Muscle of leg (tissue), 11 donors: ENCODE measurements around the gene OTUD1. TPM values are rescaled to one million over a fixed set of nuclear protein-coding genes. Genes with fewer than 3 reads are reported as not detected.

Experiments used
- DNase-seq: peaks from one replicate; pipeline ENCODE4 v3.0.0; 2013
- H3K27ac ChIP-seq: one replicate; pipeline ENCODE4 v1.5.1; 2013; ENCODE audit warnings: mild to moderate bottlenecking, low read length, control low read depth
- H3K27me3 ChIP-seq: one replicate; pipeline ENCODE4 v1.6.1; 2013; ENCODE audit warnings: low read length; ENCODE audit not compliant: control insufficient read depth, insufficient read depth
- H3K36me3 ChIP-seq: one replicate; pipeline ENCODE4 v1.6.1; 2013; ENCODE audit warnings: low read length; ENCODE audit not compliant: control insufficient read depth, insufficient read depth
- H3K4me1 ChIP-seq: one replicate; pipeline ENCODE4 v1.6.1; 2013; ENCODE audit warnings: low read length; ENCODE audit not compliant: control insufficient read depth, insufficient read depth
- H3K4me3 ChIP-seq: one replicate; pipeline ENCODE4 v1.5.1; 2013; ENCODE audit warnings: low read length, control low read depth
- H3K9me3 ChIP-seq: replicated peaks from 2 replicates; pipeline ENCODE4 v1.6.1; 2013; ENCODE audit warnings: low read depth, low read length; ENCODE audit not compliant: control insufficient read depth
- WGBS: methylation state at CpG from one replicate; pipeline ENCODE4 v1.1.5; 2013; ENCODE audit warnings: missing lambda C conversion rate; ENCODE audit not compliant: insufficient coverage; 5-methylcytosine and 5-hydroxymethylcytosine counted together
- polyA plus RNA-seq, 8 donors: library from polyadenylated mRNA; unstranded; fragments of 120-200 nt; gene quantifications; one replicate each; pipeline versions ENCODE4 v1.2.1 to v1.2.3, GENCODE V29; 2013; ENCODE audit warnings: inconsistent platforms in 1 of 8, low replicate concordance in 1 of 8; ENCODE audit not compliant: insufficient read length in 8 of 8, insufficient read depth in 1 of 8
- total RNA-seq: library from RNA; stranded (reverse); fragments of 120-200 nt; gene quantifications from one replicate; pipeline ENCODE4 v1.2.4, GENCODE V29; 2013

The OTUD1 gene
- total and polyA plus RNA-seq, 9 donors = 20.7 to 118 (median 49.9) TPM

DNA sequence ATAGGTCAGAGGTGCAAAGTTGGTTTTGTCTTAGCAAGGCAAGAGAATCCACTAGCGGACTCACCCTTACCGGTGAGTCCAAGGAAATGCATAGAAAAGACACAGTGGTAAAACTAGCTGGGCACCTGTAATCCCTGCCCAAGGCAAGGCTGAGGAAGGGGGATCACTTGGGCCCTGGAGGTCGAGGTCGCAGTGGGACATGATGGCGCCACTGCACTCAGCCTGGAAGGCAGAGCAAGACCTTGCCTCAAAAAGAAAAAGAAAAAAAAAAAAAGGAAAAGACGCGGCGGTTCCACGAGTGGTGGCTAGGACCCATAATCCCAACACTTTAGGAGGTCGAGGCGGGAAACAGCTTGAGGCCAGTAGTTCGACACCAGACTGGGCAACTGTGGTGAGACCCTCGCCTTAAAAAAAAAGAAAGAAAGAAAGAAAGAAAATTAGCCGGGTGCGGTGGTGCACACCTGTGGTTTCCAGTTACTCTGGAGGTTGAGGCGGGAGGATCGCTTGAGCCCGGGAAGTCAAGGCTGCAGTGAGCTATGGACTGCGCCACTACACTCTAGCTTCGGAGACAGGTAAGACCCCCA lies 820 bp upstream of the OTUD1 start:
- H3K9me3 ChIP-seq = no peaks in the 10 kb centered on the region
- H3K4me3 ChIP-seq = peak overlapping the region; percentile 65
- H3K27me3 ChIP-seq = no peaks in the 10 kb centered on the region
- no peak for DNase-seq
- H3K36me3 ChIP-seq = no peaks in the 10 kb centered on the region
- WGBS = 93% methylated on average over 13 of the region's 20 CpGs
- H3K4me1 ChIP-seq = peaks cover 11% of the 10 kb centered on the region
- peak overlapping the region; percentile 87 for H3K27ac ChIP-seq

GRCh38 chr10:23439452-23439960 lies 631 bp downstream of the OTUD1 start:
- Histone ChIP-seq H3K27ac (peak overlapping the region; percentile 43), H3K36me3 (peaks cover 3% of the 10 kb centered on the region), H3K4me1 (peaks cover 11% of the 10 kb centered on the region), H3K27me3 (no peaks in the 10 kb centered on the region), H3K4me3 (peak overlapping the region; percentile 57), H3K9me3 (no peaks in the 10 kb centered on the region)
- DNase-seq = no peak
- under 1% methylated on average over 80 of the region's 80 CpGs for WGBS

- Histone ChIP-seq H3K27ac (peak overlapping the region; percentile 74), H3K4me1 (peaks cover 11% of the 10 kb centered on the region), H3K27me3 (no peaks in the 10 kb centered on the region), H3K9me3 (no peaks in the 10 kb centered on the region), H3K36me3 (peaks cover 3% of the 10 kb centered on the region), H3K4me3 (peak overlapping the region; percentile 45)
- WGBS = 2% methylated on average over 64 of the region's 73 CpGs
- peak; percentile 46 for DNase-seq
Observed at GRCh38 chr10:23439961-23440889, 1.4 kb downstream of the OTUD1 start.

DNA sequence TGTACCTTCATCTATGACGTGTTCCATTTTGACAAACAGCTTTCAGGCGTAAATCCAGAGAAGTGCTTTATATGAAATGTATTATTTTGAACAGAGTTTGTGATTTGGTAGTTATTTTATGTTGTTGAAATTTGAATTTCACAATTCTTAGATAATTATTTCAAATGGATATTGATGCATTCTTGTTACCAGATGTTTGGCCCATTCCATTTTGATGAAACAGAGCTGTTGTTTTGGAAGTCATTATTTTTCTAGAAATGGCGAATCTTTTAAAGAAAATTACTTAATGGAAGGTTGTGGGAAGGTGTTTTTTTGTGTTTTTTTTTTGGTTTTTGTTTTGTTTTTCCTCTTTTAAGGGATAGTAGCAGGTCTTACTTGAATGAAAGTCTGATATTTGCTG lies 2.4 kb downstream of the OTUD1 start:
- peaks cover 3% of the 10 kb centered on the region for H3K36me3 ChIP-seq
- H3K27me3 ChIP-seq = no peaks in the 10 kb centered on the region
- H3K4me3 ChIP-seq = peak overlapping the region; percentile 45
- no CpG with 5 or more reads among the region's 3 CpGs for WGBS
- H3K27ac ChIP-seq = no peak overlapping the region
- peaks cover 11% of the 10 kb centered on the region for H3K4me1 ChIP-seq
- no peaks in the 10 kb centered on the region for H3K9me3 ChIP-seq
- DNase-seq = no peak

DNA sequence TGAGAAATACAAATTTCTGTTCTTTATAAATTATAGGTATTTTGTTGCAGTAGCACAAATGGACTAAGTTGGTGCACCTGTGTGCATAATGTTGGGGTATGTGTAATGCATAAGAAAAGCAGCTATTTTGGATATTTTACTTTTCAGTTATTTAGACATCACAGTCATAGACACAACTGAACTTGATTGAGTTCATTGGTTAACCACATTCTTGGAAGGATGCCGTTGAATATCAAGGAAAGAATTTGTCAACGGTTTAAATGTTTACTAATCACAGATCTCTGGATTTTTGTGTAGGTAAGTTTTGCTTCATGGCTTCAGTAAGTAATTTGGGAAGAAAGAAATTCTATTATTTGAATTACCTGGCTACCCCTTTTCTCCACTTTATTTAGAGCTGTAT lies 4.1 kb downstream of the OTUD1 start:
- H3K27ac ChIP-seq = no peak overlapping the region
- no peaks in the 10 kb centered on the region for H3K27me3 ChIP-seq

GRCh38 chr10:23445591-23445990 lies 6.7 kb downstream of the OTUD1 start:
- Histone ChIP-seq H3K27ac (no peak overlapping the region), H3K9me3 (no peaks in the 10 kb centered on the region), H3K4me3 (no peak overlapping the region), H3K27me3 (no peaks in the 10 kb centered on the region), H3K36me3 (peaks cover 3% of the 10 kb centered on the region), H3K4me1 (peaks cover 4% of the 10 kb centered on the region)
- no CpG with 5 or more reads among the region's 5 CpGs for WGBS
- no peak for DNase-seq

More for the DNA sequence above, 4.1 kb downstream of the OTUD1 start:
- Histone ChIP-seq H3K36me3 (peaks cover 3% of the 10 kb centered on the region), H3K4me1 (peaks cover 10% of the 10 kb centered on the region), H3K4me3 (no peak overlapping the region), H3K9me3 (no peaks in the 10 kb centered on the region)
- DNase-seq = no peak
- no CpG with 5 or more reads among the region's 2 CpGs for WGBS

DNA sequence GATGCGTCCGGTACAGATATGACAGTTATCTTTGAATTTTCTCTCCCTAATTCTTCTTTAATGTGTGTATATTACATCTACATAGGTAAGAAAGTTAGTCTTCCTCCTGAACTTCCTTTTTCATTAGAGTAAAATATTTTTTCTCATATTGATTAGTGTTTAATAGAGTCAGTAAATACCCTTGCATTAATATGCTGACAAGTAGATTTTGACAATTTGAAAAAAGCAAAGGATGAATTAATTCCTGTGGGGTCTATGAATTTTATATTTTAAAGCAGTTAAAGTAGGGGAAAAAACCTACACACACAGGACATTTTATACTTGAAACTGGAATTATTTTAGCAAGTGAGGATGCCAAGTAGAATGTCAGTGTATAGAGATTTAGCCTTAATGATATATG lies 9.4 kb downstream of the OTUD1 start:
- no peak for DNase-seq
- Histone ChIP-seq H3K9me3 (no peaks in the 10 kb centered on the region), H3K36me3 (peaks cover 2% of the 10 kb centered on the region), H3K27ac (peak overlapping the region; percentile 13), H3K4me3 (no peak overlapping the region), H3K4me1 (no peaks in the 10 kb centered on the region), H3K27me3 (no peaks in the 10 kb centered on the region)
- no CpG with 5 or more reads among the region's 2 CpGs for WGBS

GRCh38 chr10:23448802-23449570 lies 10.1 kb downstream of the OTUD1 start:
- Histone ChIP-seq H3K27me3 (no peaks in the 10 kb centered on the region), H3K9me3 (no peaks in the 10 kb centered on the region), H3K27ac (peak overlapping the region; percentile 13), H3K36me3 (no peaks in the 10 kb centered on the region), H3K4me1 (no peaks in the 10 kb centered on the region), H3K4me3 (no peak overlapping the region)
- peak; percentile 63 for DNase-seq
- WGBS = no CpG with 5 or more reads among the region's 7 CpGs

- H3K4me3 ChIP-seq = no peak overlapping the region
- DNase-seq = no peak
- no peaks in the 10 kb centered on the region for H3K9me3 ChIP-seq
- no peaks in the 10 kb centered on the region for H3K4me1 ChIP-seq
- H3K36me3 ChIP-seq = no peaks in the 10 kb centered on the region
- WGBS = 40% methylated on average over 1 of the region's 4 CpGs
- no peaks in the 10 kb centered on the region for H3K27me3 ChIP-seq
- H3K27ac ChIP-seq = no peak overlapping the region
Observed at GRCh38 chr10:23452033-23452655, 13.3 kb downstream of the OTUD1 start.
